AG04450 (cell line): ENCODE results near the gene ATXN1. TPM values are rescaled to one million over a fixed set of nuclear protein-coding genes. Genes with fewer than 3 reads are reported as not detected.

Source experiments
- CTCF ChIA-PET: fragments of 300-600, 350-600 bp; formaldehyde crosslinking; extraction: SDS; loops from one replicate; lab custom pipeline; 2022; ENCODE audit warnings: antibody characterized with exemption, inconsistent platforms; lab: Charles Lee
- POLR2A ChIA-PET: fragments of 350-600 bp; formaldehyde crosslinking; extraction: SDS; loops from one replicate; lab custom pipeline; 2021; ENCODE audit warnings: antibody characterized with exemption, inconsistent platforms; lab: Yijun Ruan, JAX
- DNase-seq: peaks from one replicate; pipeline ENCODE4 v3.0.0-alpha.2; 2011; ENCODE audit warnings: low read depth, low spot score
- H3K27ac ChIP-seq: one replicate; pipeline ENCODE4 v1.5.1; 2012; ENCODE audit warnings: low read depth, low read length, control low read depth
- H3K27me3 ChIP-seq: one replicate; pipeline ENCODE4 v1.6.0; 2012; ENCODE audit warnings: low read length; ENCODE audit not compliant: control insufficient read depth, insufficient read depth
- H3K4me3 ChIP-seq: 2 replicates; pipeline ENCODE4 v1.5.1; 2011; ENCODE audit warnings: mild to moderate bottlenecking, low read depth, low read length, control low read depth
- H3K9me3 ChIP-seq: 2 replicates; pipeline ENCODE4 v1.5.1; 2012; ENCODE audit warnings: low read length; ENCODE audit not compliant: control insufficient read depth, insufficient read depth
- polyA plus RNA-seq: library from polyadenylated mRNA; depleted of rRNA; stranded (reverse); fragments of >200 nt; gene quantifications from 2 replicates; pipeline ENCODE4 v1.2.3, GENCODE V29; 2011
- TF ChIP-seq, protein P1 (sequence below): IDR thresholded peaks from 2 replicates; pipeline ENCODE4 v1.5.1; 2011; ENCODE audit warnings: low read depth, low read length, control low read depth, inconsistent platforms

ATXN1 gene
- polyA plus RNA-seq, 1 experiment: 12.6 TPM

DNA sequence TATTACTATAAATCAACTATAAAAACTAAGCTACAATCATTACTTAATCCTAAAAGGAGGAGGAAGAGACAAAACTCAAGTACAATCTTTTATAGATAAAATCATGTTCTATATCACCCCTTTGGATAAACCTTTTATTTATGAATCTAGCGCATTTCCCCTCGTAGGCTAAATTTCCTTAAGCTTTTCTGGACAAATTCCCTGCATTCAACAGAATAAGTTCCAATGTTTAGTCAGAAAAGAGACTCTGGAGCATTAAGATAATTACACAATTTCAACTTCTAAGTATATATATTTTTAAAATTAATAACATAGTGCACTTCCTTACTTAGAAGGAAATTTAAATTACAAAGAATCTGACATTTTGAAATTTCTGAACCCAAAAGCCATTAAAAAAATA, 37.9 kb downstream of the ATXN1 start:
- POLR2A ChIA-PET: interaction anchor here (1.3 to 1.9 kb wide), 3 partner anchors 11 to 42 kb away, joined by 3 to 7 read pairs (median 3); partner anchors contain the start of gene ATXN1
- H3K4me3 ChIP-seq: no peak overlapping the region

GRCh38 chr6:16722630-16723029, 38.6 kb downstream of the ATXN1 start:
- CTCF ChIA-PET: interaction anchor here (0.7 to 1.9 kb wide), 4 partner anchors 9 to 319 kb away, joined by 3 to 6 read pairs (median 4); no protein-coding TSS in a partner anchor

More for the DNA sequence above, 37.9 kb downstream of the ATXN1 start:
- Histone ChIP-seq H3K27ac (no peak overlapping the region), H3K9me3 (no peaks in the 10 kb centered on the region), H3K27me3 (no peaks in the 10 kb centered on the region)
- DNase-seq: no peak
- CTCF ChIA-PET: interaction anchor here (0.7 to 1.0 kb wide), 4 partner anchors 10 to 320 kb away, joined by 3 to 6 read pairs (median 3); no protein-coding TSS in a partner anchor
- TF ChIP-seq, protein P1, sequence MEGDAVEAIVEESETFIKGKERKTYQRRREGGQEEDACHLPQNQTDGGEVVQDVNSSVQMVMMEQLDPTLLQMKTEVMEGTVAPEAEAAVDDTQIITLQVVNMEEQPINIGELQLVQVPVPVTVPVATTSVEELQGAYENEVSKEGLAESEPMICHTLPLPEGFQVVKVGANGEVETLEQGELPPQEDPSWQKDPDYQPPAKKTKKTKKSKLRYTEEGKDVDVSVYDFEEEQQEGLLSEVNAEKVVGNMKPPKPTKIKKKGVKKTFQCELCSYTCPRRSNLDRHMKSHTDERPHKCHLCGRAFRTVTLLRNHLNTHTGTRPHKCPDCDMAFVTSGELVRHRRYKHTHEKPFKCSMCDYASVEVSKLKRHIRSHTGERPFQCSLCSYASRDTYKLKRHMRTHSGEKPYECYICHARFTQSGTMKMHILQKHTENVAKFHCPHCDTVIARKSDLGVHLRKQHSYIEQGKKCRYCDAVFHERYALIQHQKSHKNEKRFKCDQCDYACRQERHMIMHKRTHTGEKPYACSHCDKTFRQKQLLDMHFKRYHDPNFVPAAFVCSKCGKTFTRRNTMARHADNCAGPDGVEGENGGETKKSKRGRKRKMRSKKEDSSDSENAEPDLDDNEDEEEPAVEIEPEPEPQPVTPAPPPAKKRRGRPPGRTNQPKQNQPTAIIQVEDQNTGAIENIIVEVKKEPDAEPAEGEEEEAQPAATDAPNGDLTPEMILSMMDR: no peak

DNA sequence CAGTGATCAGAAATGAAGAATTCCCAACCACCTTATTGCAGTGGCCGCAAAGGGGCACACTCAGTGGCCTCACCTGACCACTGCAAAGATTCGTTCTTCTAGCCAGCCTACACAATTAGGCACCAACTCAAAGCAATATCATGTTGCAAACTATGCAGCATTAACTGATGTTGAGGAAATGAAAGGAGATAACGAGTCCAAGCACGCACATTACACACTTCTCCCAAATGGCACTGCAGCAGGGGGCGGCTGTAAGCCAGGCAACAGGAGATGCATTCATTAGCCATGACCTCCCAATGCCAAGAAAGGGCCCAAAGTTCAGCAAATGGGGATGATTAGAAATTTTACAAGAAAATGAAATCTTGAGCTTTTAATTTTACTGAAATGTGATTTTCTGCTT, 39.3 kb downstream of the ATXN1 start:
- ChIA-PET CTCF (interaction anchor here (1.2 to 2.4 kb wide), 3 partner anchors 9 to 243 kb away, joined by 3 to 9 read pairs (median 6); no protein-coding TSS in a partner anchor), POLR2A (no interaction called here)
- Histone ChIP-seq H3K4me3 (no peak overlapping the region), H3K27ac (no peak overlapping the region), H3K9me3 (no peaks in the 10 kb centered on the region), H3K27me3 (no peaks in the 10 kb centered on the region)
- no peak for DNase-seq
- TF ChIP-seq, protein P1: no peak

More at GRCh38 chr6:16722630-16723029, 38.6 kb downstream of the ATXN1 start:
- Histone ChIP-seq H3K27me3 (no peaks in the 10 kb centered on the region), H3K4me3 (no peak overlapping the region), H3K9me3 (no peaks in the 10 kb centered on the region), H3K27ac (no peak overlapping the region)
- no peak for DNase-seq
- POLR2A ChIA-PET: no interaction called here
- TF ChIP-seq, protein P1: no peak

DNA sequence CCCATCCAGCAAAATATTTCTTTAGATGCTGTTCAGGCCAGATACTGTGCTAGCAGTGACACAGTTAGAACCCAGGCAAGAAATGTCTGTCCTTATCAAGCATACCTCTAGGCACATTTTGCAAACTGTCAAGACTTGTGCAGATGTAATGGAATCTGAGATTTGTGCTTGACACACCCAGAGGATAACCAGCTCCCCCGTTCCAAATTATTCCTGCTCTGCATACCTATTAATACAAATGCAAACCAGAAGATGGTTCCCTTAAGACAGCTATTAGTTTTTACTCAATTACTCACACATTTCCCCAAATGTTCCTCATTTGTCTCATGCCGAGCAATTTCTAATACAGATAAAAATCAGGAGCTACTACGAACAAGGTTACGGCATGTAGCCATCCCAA, 40.4 kb downstream of the ATXN1 start:
- TF ChIP-seq, protein P1: no peak
- no peak overlapping the region for H3K4me3 ChIP-seq
- ChIA-PET POLR2A (no interaction called here), CTCF (interaction anchor here (1.2 to 2.4 kb wide), 3 partner anchors 8 to 389 kb away, joined by 3 to 9 read pairs (median 6); no protein-coding TSS in a partner anchor)
- no peaks in the 10 kb centered on the region for H3K9me3 ChIP-seq
- DNase-seq: no peak
- no peaks in the 10 kb centered on the region for H3K27me3 ChIP-seq
- no peak overlapping the region for H3K27ac ChIP-seq

- POLR2A ChIA-PET: interaction anchor here (0.6 kb wide), 1 partner anchor 270 kb away, joined by 3 read pairs; no protein-coding TSS in a partner anchor
- H3K27ac ChIP-seq: no peak overlapping the region
- TF ChIP-seq, protein P1: no peak
These were observed 41.8 kb downstream of the ATXN1 start for GRCh38 chr6:16719488-16719887.

More at GRCh38 chr6:16719488-16719887, 41.8 kb downstream of the ATXN1 start:
- Histone ChIP-seq H3K9me3 (no peaks in the 10 kb centered on the region), H3K4me3 (no peak overlapping the region), H3K27me3 (no peaks in the 10 kb centered on the region)
- no peak for DNase-seq
- CTCF ChIA-PET: no interaction called here
